HUES64 (cell line): ENCODE results near the gene NKAIN2.

Experiments
- H3K27ac ChIP-seq: 2 replicates; pipeline ENCODE4 v1.7.0; 2013; ENCODE audit warnings: low read depth, low read length, inconsistent platforms
- H3K27me3 ChIP-seq: 2 replicates; pipeline ENCODE4 v1.6.1; 2013; ENCODE audit warnings: mild to moderate bottlenecking, low read length; ENCODE audit not compliant: insufficient read depth
- H3K36me3 ChIP-seq: 2 replicates; pipeline ENCODE4 v1.6.1; 2013; ENCODE audit warnings: mild to moderate bottlenecking, low read length; ENCODE audit not compliant: insufficient read depth
- H3K4me1 ChIP-seq: 2 replicates; pipeline ENCODE4 v1.6.1; 2013; ENCODE audit warnings: mild to moderate bottlenecking, low read length, moderate library complexity; ENCODE audit not compliant: insufficient read depth
- H3K4me3 ChIP-seq: 2 replicates; pipeline ENCODE4 v1.5.1; 2013; ENCODE audit warnings: mild to moderate bottlenecking, low read length, moderate library complexity
- H3K9ac ChIP-seq: 2 replicates; pipeline ENCODE4 v1.6.1; 2013; ENCODE audit warnings: mild to moderate bottlenecking, low read depth, low read length
- H3K9me3 ChIP-seq: 2 replicates; pipeline ENCODE4 v1.6.1; 2013; ENCODE audit warnings: low read depth, low read length; ENCODE audit not compliant: insufficient read depth
- WGBS: fragments of 150-250, 120-280 bp; methylation state at CpG from one replicate; pipeline ENCODE4 v1.1.7; 2013; ENCODE audit warnings: missing lambda C conversion rate; 5-methylcytosine and 5-hydroxymethylcytosine counted together

NKAIN2 gene

GRCh38 chr6:123785039-123785438 is 18.6 kb upstream of the NKAIN2 start:
- no peak overlapping the region for H3K27ac ChIP-seq
- no peaks in the 10 kb centered on the region for H3K4me1 ChIP-seq
- no peak overlapping the region for H3K4me3 ChIP-seq
- no peaks in the 10 kb centered on the region for H3K36me3 ChIP-seq
- WGBS = 94% methylated on average over 3 of the region's 3 CpGs
- H3K27me3 ChIP-seq = no peaks in the 10 kb centered on the region
- no peaks in the 10 kb centered on the region for H3K9me3 ChIP-seq
- H3K9ac ChIP-seq = no peak overlapping the region

- H3K9ac ChIP-seq = no peak overlapping the region
- H3K4me3 ChIP-seq = no peak overlapping the region
- 88% methylated on average over 1 of the region's 1 CpG for WGBS
- H3K27ac ChIP-seq = no peak overlapping the region
- no peaks in the 10 kb centered on the region for H3K36me3 ChIP-seq
- no peaks in the 10 kb centered on the region for H3K27me3 ChIP-seq
- no peaks in the 10 kb centered on the region for H3K4me1 ChIP-seq
- no peaks in the 10 kb centered on the region for H3K9me3 ChIP-seq
Observed at GRCh38 chr6:123788319-123788718, 15.3 kb upstream of the NKAIN2 start.

GRCh38 chr6:123794190-123794589 is 9.5 kb upstream of the NKAIN2 start:
- Histone ChIP-seq H3K27ac (no peak overlapping the region), H3K9ac (no peak overlapping the region), H3K36me3 (no peaks in the 10 kb centered on the region), H3K27me3 (no peaks in the 10 kb centered on the region), H3K4me3 (no peak overlapping the region), H3K9me3 (no peaks in the 10 kb centered on the region), H3K4me1 (no peaks in the 10 kb centered on the region)
- 95% methylated on average over 2 of the region's 2 CpGs for WGBS

GRCh38 chr6:123794799-123795198 is 8.9 kb upstream of the NKAIN2 start:
- Histone ChIP-seq H3K27me3 (no peaks in the 10 kb centered on the region), H3K9me3 (no peaks in the 10 kb centered on the region), H3K4me3 (no peak overlapping the region), H3K27ac (no peak overlapping the region), H3K9ac (no peak overlapping the region), H3K36me3 (no peaks in the 10 kb centered on the region), H3K4me1 (no peaks in the 10 kb centered on the region)

GRCh38 chr6:123801067-123801466 is 2.6 kb upstream of the NKAIN2 start:
- no peak overlapping the region for H3K27ac ChIP-seq
- H3K4me1 ChIP-seq = peaks cover 6% of the 10 kb centered on the region; the same call in 1 of the 2 replicates
- no peaks in the 10 kb centered on the region for H3K36me3 ChIP-seq
- H3K9me3 ChIP-seq = no peaks in the 10 kb centered on the region
- no peak overlapping the region for H3K9ac ChIP-seq
- no peak overlapping the region for H3K4me3 ChIP-seq
- WGBS = 93% methylated on average over 5 of the region's 5 CpGs
- H3K27me3 ChIP-seq = peaks cover 47% of the 10 kb centered on the region

- H3K4me1 ChIP-seq = peaks cover 6% of the 10 kb centered on the region; the same call in 1 of the 2 replicates
- H3K4me3 ChIP-seq = peak overlapping the region; percentile 80; the same call in 1 of the 2 replicates
- no peaks in the 10 kb centered on the region for H3K36me3 ChIP-seq
- H3K9me3 ChIP-seq = no peaks in the 10 kb centered on the region
- H3K27me3 ChIP-seq = peaks cover 59% of the 10 kb centered on the region
- no peak overlapping the region for H3K9ac ChIP-seq
- 46% methylated on average over 6 of the region's 6 CpGs for WGBS
- no peak overlapping the region for H3K27ac ChIP-seq
Observed at GRCh38 chr6:123802351-123802696, 1.3 kb upstream of the NKAIN2 start.

- Histone ChIP-seq H3K4me1 (peaks cover 6% of the 10 kb centered on the region; the same call in 1 of the 2 replicates), H3K36me3 (no peaks in the 10 kb centered on the region), H3K4me3 (peak overlapping the region; percentile 80), H3K27ac (no peak overlapping the region), H3K9ac (0 out of 2 replicates have a peak overlapping the region, but pooled peaks have one; percentile 26), H3K27me3 (peaks cover 65% of the 10 kb centered on the region), H3K9me3 (no peaks in the 10 kb centered on the region)
- under 1% methylated on average over 61 of the region's 61 CpGs for WGBS
Observed at GRCh38 chr6:123802697-123803503, 765 bp upstream of the NKAIN2 start.

- H3K36me3 ChIP-seq = no peaks in the 10 kb centered on the region
- 8% methylated on average over 25 of the region's 25 CpGs for WGBS
- peaks cover 6% of the 10 kb centered on the region; the same call in 1 of the 2 replicates for H3K4me1 ChIP-seq
- H3K4me3 ChIP-seq = peak overlapping the region; percentile 80
- no peaks in the 10 kb centered on the region for H3K9me3 ChIP-seq
- no peak overlapping the region for H3K9ac ChIP-seq
- H3K27ac ChIP-seq = no peak overlapping the region
- H3K27me3 ChIP-seq = peaks cover 72% of the 10 kb centered on the region
Observed at GRCh38 chr6:123804014-123804786, 535 bp downstream of the NKAIN2 start.

GRCh38 chr6:123804787-123805540 is 1.3 kb downstream of the NKAIN2 start:
- Histone ChIP-seq H3K36me3 (no peaks in the 10 kb centered on the region), H3K4me3 (no peak overlapping the region), H3K9me3 (no peaks in the 10 kb centered on the region), H3K27me3 (peaks cover 72% of the 10 kb centered on the region), H3K27ac (no peak overlapping the region), H3K9ac (no peak overlapping the region), H3K4me1 (peaks cover 6% of the 10 kb centered on the region; the same call in 1 of the 2 replicates)
- WGBS = 72% methylated on average over 5 of the region's 5 CpGs

GRCh38 chr6:123805921-123806320 is 2.3 kb downstream of the NKAIN2 start:
- peaks cover 6% of the 10 kb centered on the region; the same call in 1 of the 2 replicates for H3K4me1 ChIP-seq
- WGBS = no CpG with 5 or more reads among the region's 1 CpG

GRCh38 chr6:123806561-123806960 is 2.9 kb downstream of the NKAIN2 start:
- H3K36me3 ChIP-seq = no peaks in the 10 kb centered on the region
- H3K9ac ChIP-seq = no peak overlapping the region
- peaks cover 60% of the 10 kb centered on the region for H3K27me3 ChIP-seq
- no peak overlapping the region for H3K4me3 ChIP-seq
- no peaks in the 10 kb centered on the region for H3K9me3 ChIP-seq
- no peak overlapping the region for H3K27ac ChIP-seq
- peaks cover 6% of the 10 kb centered on the region; the same call in 1 of the 2 replicates for H3K4me1 ChIP-seq
- WGBS = 100% methylated on average over 1 of the region's 2 CpGs

More at GRCh38 chr6:123805921-123806320, 2.3 kb downstream of the NKAIN2 start:
- Histone ChIP-seq H3K36me3 (no peaks in the 10 kb centered on the region), H3K27me3 (peaks cover 67% of the 10 kb centered on the region), H3K4me3 (no peak overlapping the region), H3K9me3 (no peaks in the 10 kb centered on the region), H3K9ac (no peak overlapping the region), H3K27ac (no peak overlapping the region)
